Hepatocyte (in vitro differentiated cells): ENCODE data around the gene KRTAP1-3. TPM values are rescaled to one million over a fixed set of nuclear protein-coding genes. Genes with fewer than 3 reads are reported as not detected.
"Not testable (repeated sequence)": the region's sequence is repeated elsewhere in the genome, so short reads cannot be mapped to it uniquely, and the experiment has no call there.

Source experiments
- DNase-seq: peaks from one replicate; pipeline ENCODE4 v3.0.0-alpha.2; 2016; ENCODE audit warnings: low spot score
- H2AFZ ChIP-seq: fragments of 200-600 bp; sonication (generic); 2 replicates; pipeline ENCODE4 v1.6.0; 2016; ENCODE audit warnings: antibody characterized with exemption, mild to moderate bottlenecking
- H3K27ac ChIP-seq: fragments of 200-600 bp; sonication (generic); 2 replicates; pipeline ENCODE4 v1.5.1; 2016; ENCODE audit warnings: mild to moderate bottlenecking
- H3K27me3 ChIP-seq: fragments of 200-600 bp; sonication (generic); 2 replicates; pipeline ENCODE4 v1.6.1; 2016
- H3K36me3 ChIP-seq: fragments of 200-600 bp; sonication (generic); replicated peaks from 2 replicates; pipeline ENCODE4 v1.5.1; 2016; ENCODE audit warnings: low read depth; ENCODE audit not compliant: insufficient read depth
- H3K4me1 ChIP-seq: fragments of 200-600 bp; sonication (generic); 2 replicates; pipeline ENCODE4 v1.5.1; 2016; ENCODE audit warnings: mild to moderate bottlenecking, moderate library complexity; ENCODE audit not compliant: insufficient read depth
- H3K4me2 ChIP-seq: fragments of 200-600 bp; sonication (generic); 2 replicates; pipeline ENCODE4 v1.6.0; 2016
- H3K4me3 ChIP-seq: fragments of 200-600 bp; sonication (generic); 2 replicates; pipeline ENCODE4 v1.5.1; 2016; ENCODE audit warnings: mild to moderate bottlenecking
- H3K79me2 ChIP-seq: fragments of 200-600 bp; sonication (generic); 2 replicates; pipeline ENCODE4 v1.6.0; 2017; ENCODE audit warnings: mild to moderate bottlenecking
- H3K9me2 ChIP-seq: fragments of 200-600 bp; sonication (generic); replicated peaks from 2 replicates; pipeline ENCODE4 v1.6.0; 2017; ENCODE audit warnings: mild to moderate bottlenecking; ENCODE audit not compliant: insufficient read depth
- H3K9me3 ChIP-seq: fragments of 200-600 bp; sonication (generic); 2 replicates; pipeline ENCODE4 v1.5.1; 2016; ENCODE audit warnings: low read depth, mild to moderate bottlenecking
- H4K20me1 ChIP-seq: fragments of 200-600 bp; sonication (generic); 2 replicates; pipeline ENCODE4 v1.6.0; 2016; ENCODE audit warnings: mild to moderate bottlenecking; ENCODE audit not compliant: insufficient read depth, poor library complexity, severe bottlenecking
- CTCF ChIP-seq: fragments of 200-600 bp; sonication (generic); IDR thresholded peaks from 2 replicates; pipeline ENCODE4 v1.5.1; 2016; ENCODE audit warnings: antibody characterized with exemption, mild to moderate bottlenecking; ENCODE audit not compliant: poor library complexity
- EZH2 ChIP-seq: fragments of 200-600 bp; sonication (generic); IDR thresholded peaks from 2 replicates; pipeline ENCODE4 v1.6.1; 2016; ENCODE audit warnings: antibody characterized with exemption, mild to moderate bottlenecking, borderline replicate concordance
- EZH2phosphoT487 ChIP-seq: fragments of 200-600 bp; sonication (generic); IDR thresholded peaks from one replicate; pipeline ENCODE4 v1.6.1; 2018; ENCODE audit warnings: antibody characterized with exemption, mild to moderate bottlenecking, low read depth, moderate library complexity; ENCODE audit not compliant: unreplicated experiment, severe bottlenecking
- WGBS: methylation state at CpG from one replicate; pipeline ENCODE4 v1.1.6; 2016; ENCODE audit warnings: low lambda C conversion rate; ENCODE audit errors: missing lambda C conversion rate; 5-methylcytosine and 5-hydroxymethylcytosine counted together
- polyA plus RNA-seq: library from polyadenylated mRNA; unstranded; fragments of >200 nt; fragmentation: Nextera tagmentation; extraction: Ambion mirVana; gene quantifications from 2 replicates; pipeline ENCODE4 v1.2.1, GENCODE V29; 2016
- total RNA-seq: library from RNA; depleted of rRNA; stranded (reverse); fragments of >200 nt; gene quantifications from 2 replicates; pipeline ENCODE4 v1.2.3, GENCODE V29; 2014

The KRTAP1-3 gene
- total and polyA plus RNA-seq, 2 experiments from 2014 or later: not detected

- DNase-seq: no peak
- WGBS: 79% methylated on average over 4 of the region's 4 CpGs
- Histone ChIP-seq H3K4me3 (no peak overlapping the region), H3K27ac (no peak overlapping the region), H3K36me3 (no peaks in the 10 kb centered on the region), H3K27me3 (no peaks in the 10 kb centered on the region), H3K4me1 (no peaks in the 10 kb centered on the region), H3K9me2 (no peaks in the 10 kb centered on the region), H3K4me2 (no peak overlapping the region), H2AFZ (no peak overlapping the region), H3K9me3 (no peaks in the 10 kb centered on the region), H3K79me2 (no peaks in the 10 kb centered on the region), H4K20me1 (no peaks in the 10 kb centered on the region)
- no peak for TF ChIP-seq CTCF
- no peak for TF ChIP-seq EZH2phosphoT487
- TF ChIP-seq EZH2: no peak
Observed at GRCh38 chr17:41063449-41063848, 28.8 kb upstream of the KRTAP1-3 start.

GRCh38 chr17:41061964-41062363, 27.3 kb upstream of the KRTAP1-3 start:
- Histone ChIP-seq H3K27me3 (no peaks in the 10 kb centered on the region), H3K36me3 (no peaks in the 10 kb centered on the region), H3K4me2 (no peak overlapping the region), H3K79me2 (no peaks in the 10 kb centered on the region), H2AFZ (no peak overlapping the region), H3K9me3 (no peaks in the 10 kb centered on the region), H3K4me3 (no peak overlapping the region), H3K4me1 (no peaks in the 10 kb centered on the region), H3K9me2 (no peaks in the 10 kb centered on the region), H3K27ac (peak overlapping the region; percentile 18), H4K20me1 (no peaks in the 10 kb centered on the region)
- 76% methylated on average over 1 of the region's 1 CpG for WGBS
- no peak for DNase-seq
- no peak for TF ChIP-seq CTCF
- TF ChIP-seq EZH2: no peak
- no peak for TF ChIP-seq EZH2phosphoT487

- 74% methylated on average over 6 of the region's 6 CpGs for WGBS
- Histone ChIP-seq H3K4me2 (no peak within 1 kb of the TSS), H3K79me2 (no peaks in the 10 kb centered on the region), H3K9me2 (no peaks in the 10 kb centered on the region), H2AFZ (no peak within 1 kb of the TSS), H3K36me3 (no peaks in the 10 kb centered on the region), H3K27ac (no peak within 1 kb of the TSS), H3K4me1 (no peaks in the 10 kb centered on the region), H3K27me3 (no peaks in the 10 kb centered on the region), H4K20me1 (no peaks in the 10 kb centered on the region), H3K4me3 (no peak within 1 kb of the TSS), H3K9me3 (no peaks in the 10 kb centered on the region)
- no peak for DNase-seq
- TF ChIP-seq CTCF (no peak), EZH2 (no peak)
Observed at GRCh38 chr17:41060052-41060604, 25.5 kb upstream of the KRTAP1-3 start, which contains the start of gene KRTAP2-3. Gene KRTAP2-3 (minus strand): TSS chr17:41060114. CDS start chr17:41060050, 64 bp downstream.

- H3K4me1 ChIP-seq, H2AFZ ChIP-seq, H3K9me2 ChIP-seq, H3K27ac ChIP-seq, H3K4me3 ChIP-seq, H3K9me3 ChIP-seq, H4K20me1 ChIP-seq, H3K79me2 ChIP-seq, H3K4me2 ChIP-seq, H3K36me3 ChIP-seq, H3K27me3 ChIP-seq: not testable (repeated sequence)
- peak; percentile 28 for DNase-seq
- 67% methylated on average over 12 of the region's 31 CpGs for WGBS
Observed at GRCh38 chr17:41059276-41060051, 24.8 kb upstream of the KRTAP1-3 start.
